Measurements from ENCODE around the gene SEMA3A.

SEMA3A gene

DNA sequence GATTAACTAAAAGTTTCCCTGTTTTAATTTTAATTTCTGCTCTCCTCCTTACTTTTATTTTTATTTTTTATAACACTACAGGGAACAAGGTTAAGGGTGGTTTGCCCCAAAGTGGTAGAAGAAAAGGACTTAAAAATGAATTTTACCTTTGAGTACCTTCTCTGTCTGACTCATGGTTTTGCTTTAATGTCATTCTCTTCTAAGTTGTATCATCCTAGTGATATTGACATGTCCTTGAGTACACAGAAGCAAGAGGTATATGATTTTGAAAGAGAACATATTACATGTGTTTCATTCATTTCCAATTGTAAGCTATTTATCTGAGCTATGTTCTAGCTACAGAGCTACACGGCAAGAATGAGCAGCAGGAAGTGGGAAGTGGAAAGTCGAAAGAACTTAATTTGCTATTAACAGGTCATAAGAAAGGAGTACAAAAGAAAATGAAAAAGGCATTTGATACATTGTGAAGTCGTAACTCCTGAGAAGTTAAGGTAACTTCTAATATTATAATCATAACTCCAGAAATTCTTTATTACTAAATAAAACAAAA lies 112.5 kb downstream of the SEMA3A start:
- Mint-ChIP-seq H3K27me3 (ENCODE audit: low read depth, poor library complexity) (no peaks in the 10 kb centered on the region), H3K36me3 (ENCODE audit: low read depth) (no peaks in the 10 kb centered on the region), H3K4me1 (peaks cover 43% of the 10 kb centered on the region), H3K9me3 (no peaks in the 10 kb centered on the region), H3K4me3 (no peak overlapping the region), H3K27ac (no peak overlapping the region)
- DNase-seq, result no peak
- TF ChIP-seq, protein P1, sequence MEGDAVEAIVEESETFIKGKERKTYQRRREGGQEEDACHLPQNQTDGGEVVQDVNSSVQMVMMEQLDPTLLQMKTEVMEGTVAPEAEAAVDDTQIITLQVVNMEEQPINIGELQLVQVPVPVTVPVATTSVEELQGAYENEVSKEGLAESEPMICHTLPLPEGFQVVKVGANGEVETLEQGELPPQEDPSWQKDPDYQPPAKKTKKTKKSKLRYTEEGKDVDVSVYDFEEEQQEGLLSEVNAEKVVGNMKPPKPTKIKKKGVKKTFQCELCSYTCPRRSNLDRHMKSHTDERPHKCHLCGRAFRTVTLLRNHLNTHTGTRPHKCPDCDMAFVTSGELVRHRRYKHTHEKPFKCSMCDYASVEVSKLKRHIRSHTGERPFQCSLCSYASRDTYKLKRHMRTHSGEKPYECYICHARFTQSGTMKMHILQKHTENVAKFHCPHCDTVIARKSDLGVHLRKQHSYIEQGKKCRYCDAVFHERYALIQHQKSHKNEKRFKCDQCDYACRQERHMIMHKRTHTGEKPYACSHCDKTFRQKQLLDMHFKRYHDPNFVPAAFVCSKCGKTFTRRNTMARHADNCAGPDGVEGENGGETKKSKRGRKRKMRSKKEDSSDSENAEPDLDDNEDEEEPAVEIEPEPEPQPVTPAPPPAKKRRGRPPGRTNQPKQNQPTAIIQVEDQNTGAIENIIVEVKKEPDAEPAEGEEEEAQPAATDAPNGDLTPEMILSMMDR (IDR thresholded peaks at IDR 0.05), result no peak

DNA sequence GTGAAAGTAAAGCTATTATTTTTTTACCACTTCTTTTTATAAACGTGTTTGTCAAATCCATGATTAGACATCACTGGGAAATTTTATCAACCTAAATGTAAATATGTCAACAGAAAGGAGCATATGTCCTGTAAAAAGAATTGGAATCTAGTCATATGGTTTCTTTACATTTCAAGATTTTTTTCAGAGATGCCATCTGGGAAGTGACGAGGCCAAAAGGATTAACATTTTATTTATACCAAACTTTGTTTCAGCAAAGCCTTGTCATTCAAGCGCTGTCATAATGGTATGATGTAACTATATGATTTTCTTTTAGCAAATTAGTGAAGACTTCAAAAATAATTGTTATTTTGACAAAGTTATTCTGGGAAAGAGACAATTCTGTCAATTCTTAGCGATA lies 117.3 kb downstream of the SEMA3A start:
- no peaks in the 10 kb centered on the region for H3K9me3 Mint-ChIP-seq
- no peak overlapping the region for H3K27ac Mint-ChIP-seq
- H3K27me3 Mint-ChIP-seq (ENCODE audit: low read depth, poor library complexity), result no peaks in the 10 kb centered on the region
- H3K36me3 Mint-ChIP-seq (ENCODE audit: low read depth), result no peaks in the 10 kb centered on the region
- no peak for DNase-seq
- no peak overlapping the region for H3K4me3 Mint-ChIP-seq
- peaks cover 9% of the 10 kb centered on the region for H3K4me1 Mint-ChIP-seq
- TF ChIP-seq, protein P1 (IDR thresholded peaks at IDR 0.05), result no peak

DNA sequence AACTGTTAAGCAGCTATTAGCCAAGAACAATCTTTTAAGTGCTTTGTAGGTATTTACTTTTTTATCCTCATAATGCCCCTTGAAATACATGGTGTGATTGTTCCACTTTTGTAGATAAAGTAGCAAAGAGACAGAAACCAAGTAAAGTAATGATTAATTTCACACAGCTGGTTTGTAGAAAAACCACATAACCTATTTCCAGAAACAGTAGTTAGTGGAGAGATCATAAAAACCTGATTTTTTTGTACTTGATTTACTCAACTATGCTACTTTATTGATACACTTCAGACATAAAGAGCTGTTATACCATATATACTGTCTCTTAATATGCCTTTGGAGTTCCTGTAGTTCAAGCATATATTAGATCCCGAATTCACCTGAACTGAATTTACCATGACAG lies 118.4 kb downstream of the SEMA3A start:
- Mint-ChIP-seq H3K4me3 (no peak overlapping the region), H3K27ac (no peak overlapping the region), H3K9me3 (no peaks in the 10 kb centered on the region), H3K4me1 (peaks cover 9% of the 10 kb centered on the region), H3K36me3 (ENCODE audit: low read depth) (no peaks in the 10 kb centered on the region), H3K27me3 (ENCODE audit: low read depth, poor library complexity) (no peaks in the 10 kb centered on the region)
- TF ChIP-seq, protein P1 (IDR thresholded peaks at IDR 0.05), result no peak
- no peak for DNase-seq

DNA sequence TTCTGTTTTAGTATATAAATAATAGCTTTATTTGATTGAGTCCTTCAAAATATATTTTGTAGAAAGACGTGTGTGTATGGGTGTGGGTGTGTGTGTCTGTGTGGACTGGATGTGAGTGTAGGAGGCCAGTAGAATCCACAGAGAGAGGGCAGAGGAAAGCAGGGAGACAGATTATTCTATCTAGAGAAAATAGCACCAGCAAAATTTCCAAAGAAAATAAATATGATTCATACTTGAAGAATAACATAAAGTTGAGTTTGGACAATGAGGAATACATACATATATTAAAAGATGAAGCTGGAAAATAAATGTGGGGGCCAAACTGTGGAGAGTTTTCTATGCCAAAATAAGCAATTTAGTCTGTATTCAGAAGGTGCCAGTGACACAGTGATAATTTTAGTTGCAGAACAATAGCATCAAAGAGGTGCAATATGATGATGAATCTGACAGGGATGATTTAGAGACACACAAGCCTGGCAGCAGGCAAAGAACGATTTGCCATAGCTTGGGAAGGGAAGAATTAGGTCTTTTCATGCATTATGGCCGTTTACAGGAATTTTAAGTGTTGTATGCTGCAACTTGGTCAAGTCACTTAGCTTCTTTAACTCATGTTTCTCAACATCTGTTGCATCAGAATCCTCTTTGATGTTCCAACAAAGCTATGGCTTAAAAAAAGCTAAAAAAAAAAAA lies 121.3 kb downstream of the SEMA3A start:
- no peak for DNase-seq
- Mint-ChIP-seq H3K27me3 (ENCODE audit: low read depth, poor library complexity) (no peaks in the 10 kb centered on the region), H3K9me3 (no peaks in the 10 kb centered on the region), H3K36me3 (ENCODE audit: low read depth) (peaks cover 7% of the 10 kb centered on the region), H3K27ac (peak overlapping the region; percentile 75), H3K4me1 (peaks cover 7% of the 10 kb centered on the region), H3K4me3 (no peak overlapping the region)
- TF ChIP-seq, protein P1 (IDR thresholded peaks at IDR 0.05), result no peak

DNA sequence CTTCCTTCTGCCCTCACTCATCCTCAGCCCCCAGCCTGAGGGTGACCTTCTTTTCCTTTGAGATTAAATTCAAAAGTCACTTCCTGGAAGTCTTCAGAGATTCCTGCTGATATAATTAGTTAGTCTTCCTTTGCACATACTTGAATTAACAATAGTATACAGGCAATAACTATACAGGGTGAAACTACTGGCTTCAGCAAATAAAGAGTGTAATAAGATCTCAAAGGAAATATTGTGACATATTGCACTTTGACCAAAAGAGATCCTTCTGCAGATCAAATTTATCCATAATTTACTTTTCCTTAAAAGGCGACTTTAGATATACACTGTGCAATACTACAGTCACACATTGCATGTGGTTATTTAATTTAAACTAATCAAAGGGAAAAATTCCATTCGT lies 123.8 kb downstream of the SEMA3A start:
- peaks cover 7% of the 10 kb centered on the region for H3K36me3 Mint-ChIP-seq (ENCODE audit: low read depth)
- no peaks in the 10 kb centered on the region for H3K9me3 Mint-ChIP-seq
- H3K4me1 Mint-ChIP-seq, result peaks cover 5% of the 10 kb centered on the region
- no peak for DNase-seq
- TF ChIP-seq, protein P1 (IDR thresholded peaks at IDR 0.05), result no peak
- H3K27ac Mint-ChIP-seq, result peak overlapping the region; percentile 9
- no peak overlapping the region for H3K4me3 Mint-ChIP-seq
- no peaks in the 10 kb centered on the region for H3K27me3 Mint-ChIP-seq (ENCODE audit: low read depth, poor library complexity)

DNA sequence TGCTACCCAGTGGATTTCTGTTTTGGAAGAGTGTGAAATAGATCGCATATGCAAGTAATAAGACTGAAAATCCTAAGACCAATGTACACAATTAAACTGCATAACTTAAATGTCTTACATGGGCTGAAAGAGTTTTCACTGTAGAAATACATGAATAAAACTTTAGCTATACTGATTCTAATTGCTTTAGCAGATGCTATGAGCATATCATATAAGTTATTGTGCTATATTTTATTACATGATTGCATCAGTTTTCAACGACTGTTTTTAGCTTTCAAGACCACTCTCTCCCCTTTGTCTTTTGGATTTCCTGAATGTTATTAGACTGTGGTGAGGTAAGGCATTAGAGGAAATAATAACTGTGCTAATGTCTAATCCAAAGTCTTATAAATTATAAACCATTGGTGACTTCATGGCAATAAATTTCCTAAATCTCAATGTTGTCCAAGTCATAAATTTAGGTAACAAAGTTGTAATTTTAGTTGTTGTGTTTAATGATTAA lies 124.5 kb downstream of the SEMA3A start:
- TF ChIP-seq, protein P1 (IDR thresholded peaks at IDR 0.05), result no peak
- H3K9me3 Mint-ChIP-seq, result no peaks in the 10 kb centered on the region
- peaks cover 5% of the 10 kb centered on the region for H3K4me1 Mint-ChIP-seq
- no peak for DNase-seq
- no peak overlapping the region for H3K27ac Mint-ChIP-seq
- no peak overlapping the region for H3K4me3 Mint-ChIP-seq
- H3K27me3 Mint-ChIP-seq (ENCODE audit: low read depth, poor library complexity), result no peaks in the 10 kb centered on the region
- H3K36me3 Mint-ChIP-seq (ENCODE audit: low read depth), result peaks cover 7% of the 10 kb centered on the region

Measured in nephron progenitor cell (in vitro differentiated cells).